IPS-20b (cell line): ENCODE data around the gene TMEM41A.

Experiments used
- H3K27ac ChIP-seq: one replicate; pipeline ENCODE4 v1.5.1; 2013; ENCODE audit warnings: low read length
- H3K27me3 ChIP-seq: 2 replicates; pipeline ENCODE4 v1.6.1; 2013; ENCODE audit warnings: mild to moderate bottlenecking, low read length, inconsistent platforms; ENCODE audit not compliant: insufficient read depth
- H3K36me3 ChIP-seq: 2 replicates; pipeline ENCODE4 v1.6.1; 2013; ENCODE audit warnings: low read depth, mild to moderate bottlenecking, inconsistent platforms, low read length, moderate library complexity; ENCODE audit not compliant: insufficient read depth
- H3K4me1 ChIP-seq: 2 replicates; pipeline ENCODE4 v1.6.1; 2013; ENCODE audit warnings: mild to moderate bottlenecking, control low read depth, inconsistent platforms, low read length, moderate library complexity; ENCODE audit not compliant: insufficient read depth
- H3K4me3 ChIP-seq: 2 replicates; pipeline ENCODE4 v1.5.1; 2013; ENCODE audit warnings: mild to moderate bottlenecking, low read length, inconsistent platforms
- H3K9ac ChIP-seq: 2 replicates; pipeline ENCODE4 v1.6.1; 2013; ENCODE audit warnings: low read depth, mild to moderate bottlenecking, inconsistent platforms, low read length, moderate library complexity
- H3K9me3 ChIP-seq: 2 replicates; pipeline ENCODE4 v1.6.1; 2013; ENCODE audit warnings: mild to moderate bottlenecking, low read depth, low read length, inconsistent platforms; ENCODE audit not compliant: insufficient read depth

Gene TMEM41A

GRCh38 chr3:185498503-185499396 lies at the start of gene TMEM41A:
TSS of gene TMEM41A (minus strand) at chr3:185499035. CDS start at chr3:185498961, 74 bp downstream.
- peaks cover 10% of the 10 kb centered on the region; the same call in 1 of the 2 replicates for H3K27me3 ChIP-seq
- peak within 1 kb of the TSS; percentile 95 for H3K9ac ChIP-seq
- H3K4me1 ChIP-seq = no peaks in the 10 kb centered on the region
- peaks cover 31% of the 10 kb centered on the region for H3K36me3 ChIP-seq
- H3K27ac ChIP-seq = peak within 1 kb of the TSS; percentile 8
- peak within 1 kb of the TSS; percentile 97 for H3K4me3 ChIP-seq
- H3K9me3 ChIP-seq = no peaks in the 10 kb centered on the region

- H3K9ac ChIP-seq = no peak overlapping the region
- no peaks in the 10 kb centered on the region for H3K27me3 ChIP-seq
- H3K36me3 ChIP-seq = no peaks in the 10 kb centered on the region
- H3K9me3 ChIP-seq = no peaks in the 10 kb centered on the region
- no peaks in the 10 kb centered on the region for H3K4me1 ChIP-seq
- H3K4me3 ChIP-seq = no peak overlapping the region
- no peak overlapping the region for H3K27ac ChIP-seq
Measured at GRCh38 chr3:185540695-185541094, 41.9 kb upstream of the TMEM41A start.

- H3K27me3 ChIP-seq = no peaks in the 10 kb centered on the region
- H3K4me3 ChIP-seq = no peak overlapping the region
- no peaks in the 10 kb centered on the region for H3K9me3 ChIP-seq
- H3K4me1 ChIP-seq = no peaks in the 10 kb centered on the region
- H3K27ac ChIP-seq = no peak overlapping the region
- H3K9ac ChIP-seq = no peak overlapping the region
- no peaks in the 10 kb centered on the region for H3K36me3 ChIP-seq
Measured at GRCh38 chr3:185539934-185540333, 41.1 kb upstream of the TMEM41A start.

GRCh38 chr3:185537369-185537970 lies 38.6 kb upstream of the TMEM41A start:
- Histone ChIP-seq H3K9ac (no peak overlapping the region), H3K9me3 (no peaks in the 10 kb centered on the region), H3K4me1 (no peaks in the 10 kb centered on the region), H3K4me3 (no peak overlapping the region), H3K27ac (no peak overlapping the region), H3K27me3 (no peaks in the 10 kb centered on the region), H3K36me3 (no peaks in the 10 kb centered on the region)

- Histone ChIP-seq H3K4me3 (no peak overlapping the region), H3K9me3 (no peaks in the 10 kb centered on the region), H3K4me1 (no peaks in the 10 kb centered on the region), H3K36me3 (no peaks in the 10 kb centered on the region), H3K27me3 (no peaks in the 10 kb centered on the region), H3K9ac (no peak overlapping the region), H3K27ac (no peak overlapping the region)
Measured at GRCh38 chr3:185534511-185534910, 35.7 kb upstream of the TMEM41A start.

GRCh38 chr3:185532901-185533300 lies 34.1 kb upstream of the TMEM41A start:
- H3K9ac ChIP-seq = no peak overlapping the region
- no peaks in the 10 kb centered on the region for H3K9me3 ChIP-seq
- H3K27me3 ChIP-seq = no peaks in the 10 kb centered on the region
- no peaks in the 10 kb centered on the region for H3K4me1 ChIP-seq
- no peaks in the 10 kb centered on the region for H3K36me3 ChIP-seq
- H3K4me3 ChIP-seq = no peak overlapping the region
- H3K27ac ChIP-seq = no peak overlapping the region

GRCh38 chr3:185530856-185531255 lies 32.0 kb upstream of the TMEM41A start:
- Histone ChIP-seq H3K27ac (no peak overlapping the region), H3K4me3 (no peak overlapping the region), H3K4me1 (no peaks in the 10 kb centered on the region), H3K36me3 (no peaks in the 10 kb centered on the region), H3K9ac (no peak overlapping the region), H3K9me3 (no peaks in the 10 kb centered on the region), H3K27me3 (no peaks in the 10 kb centered on the region)

GRCh38 chr3:185528532-185528931 lies 29.7 kb upstream of the TMEM41A start:
- no peaks in the 10 kb centered on the region for H3K4me1 ChIP-seq
- no peaks in the 10 kb centered on the region for H3K9me3 ChIP-seq
- H3K36me3 ChIP-seq = no peaks in the 10 kb centered on the region
- H3K27me3 ChIP-seq = no peaks in the 10 kb centered on the region
- H3K4me3 ChIP-seq = no peak overlapping the region
- no peak overlapping the region for H3K9ac ChIP-seq
- no peak overlapping the region for H3K27ac ChIP-seq

GRCh38 chr3:185527364-185527763 lies 28.5 kb upstream of the TMEM41A start:
- Histone ChIP-seq H3K27me3 (0 out of 2 replicates have a peak, but pooled peaks cover under 1% of the 10 kb centered on the region), H3K9me3 (no peaks in the 10 kb centered on the region), H3K9ac (no peak overlapping the region), H3K27ac (no peak overlapping the region), H3K36me3 (no peaks in the 10 kb centered on the region), H3K4me1 (no peaks in the 10 kb centered on the region), H3K4me3 (no peak overlapping the region)

GRCh38 chr3:185526349-185526951 lies 27.6 kb upstream of the TMEM41A start:
- no peaks in the 10 kb centered on the region for H3K4me1 ChIP-seq
- H3K9ac ChIP-seq = no peak overlapping the region
- H3K9me3 ChIP-seq = no peaks in the 10 kb centered on the region
- no peak overlapping the region for H3K27ac ChIP-seq
- H3K36me3 ChIP-seq = no peaks in the 10 kb centered on the region
- H3K4me3 ChIP-seq = no peak overlapping the region
- H3K27me3 ChIP-seq = 0 out of 2 replicates have a peak, but pooled peaks cover 4% of the 10 kb centered on the region

- no peaks in the 10 kb centered on the region for H3K4me1 ChIP-seq
- no peak overlapping the region for H3K4me3 ChIP-seq
- H3K36me3 ChIP-seq = no peaks in the 10 kb centered on the region
- H3K27ac ChIP-seq = no peak overlapping the region
- H3K27me3 ChIP-seq = 0 out of 2 replicates have a peak, but pooled peaks cover 4% of the 10 kb centered on the region
- H3K9me3 ChIP-seq = no peaks in the 10 kb centered on the region
- H3K9ac ChIP-seq = no peak overlapping the region
Measured at GRCh38 chr3:185521349-185522138, 22.7 kb upstream of the TMEM41A start.
